ENCODE measurements around the gene TRPV4.

TRPV4 gene

DNA sequence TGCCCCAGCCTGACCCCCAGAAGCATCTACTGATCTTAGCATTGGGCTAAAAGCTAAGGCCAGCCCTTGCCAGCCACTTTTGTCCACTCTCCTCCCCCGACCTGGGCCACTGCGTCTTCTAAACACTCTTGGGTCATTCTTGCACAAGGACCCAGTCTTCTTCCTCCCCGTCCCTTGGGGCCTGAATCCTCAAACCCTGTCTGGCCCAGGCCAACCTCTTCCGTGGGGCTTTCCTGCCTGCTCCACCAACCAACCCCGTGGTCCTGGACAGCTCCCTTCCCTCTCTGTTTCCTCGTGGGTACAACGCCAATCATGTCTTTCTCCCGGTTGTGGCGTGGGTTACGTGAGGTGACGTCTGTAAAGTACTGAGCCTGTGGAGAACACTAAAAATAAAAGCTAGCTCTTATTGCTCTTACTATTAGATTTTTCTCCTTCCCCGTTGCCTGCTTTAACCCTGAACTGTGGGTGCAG is 98.1 kb downstream of the TRPV4 start:
- H3K4me3 ChIP-seq (ENCODE audit: low read depth, low read length), result no peak overlapping the region
- no peak for DNase-seq (ENCODE audit: low read depth)

DNA sequence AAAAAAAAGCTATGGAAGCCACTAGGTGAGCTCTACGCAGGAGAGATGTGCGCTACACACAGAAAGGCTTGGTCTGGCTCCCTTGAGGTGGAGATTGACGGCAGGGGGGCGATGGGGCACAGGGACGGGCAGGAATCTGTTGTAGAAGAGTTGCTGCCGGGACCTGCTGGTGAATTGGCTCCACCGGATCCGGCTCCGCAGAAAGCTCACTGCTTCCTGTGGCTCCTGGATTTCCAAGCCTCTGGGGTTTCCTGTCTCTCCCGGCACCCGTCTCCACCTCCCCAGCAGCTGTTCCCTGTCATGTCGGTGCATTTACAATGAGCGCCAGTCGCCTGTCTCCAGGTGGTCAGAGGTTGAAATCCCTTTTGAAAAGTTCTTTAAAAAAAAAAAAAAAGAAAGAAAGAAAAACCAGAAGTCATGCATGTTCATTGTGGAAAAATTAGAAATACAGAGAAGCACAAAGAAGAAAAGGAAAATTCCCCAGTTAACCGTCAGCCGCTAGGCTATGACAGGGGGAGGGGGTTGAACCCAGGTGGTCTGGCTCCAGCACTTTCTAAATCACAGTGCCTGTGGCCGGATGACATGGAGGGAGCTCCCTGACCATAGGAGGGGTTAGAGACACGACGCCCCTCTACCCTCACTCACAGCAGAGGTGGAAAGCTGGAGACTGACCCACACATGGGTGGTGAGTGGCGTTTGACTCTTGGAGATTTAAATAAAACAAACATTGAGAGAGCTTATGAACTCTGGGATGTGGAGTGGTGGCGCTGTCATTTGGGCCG is 98.8 kb downstream of the TRPV4 start:
- no peak for DNase-seq (ENCODE audit: low read depth)

More for the DNA sequence above, 98.8 kb downstream of the TRPV4 start:
- H3K4me3 ChIP-seq (ENCODE audit: low read depth, low read length), result no peak overlapping the region

All from skeletal muscle cell (primary cell).